Activated naive CD4-positive, alpha-beta T cell treated with anti-CD3 and anti-CD28 coated beads for 36 hours (primary cell): ENCODE measurements around the gene DNAH5. TPM values are rescaled to one million over a fixed set of nuclear protein-coding genes. Genes with fewer than 3 reads are reported as not detected.

Experiments used
- total RNA-seq, 2 experiments: library from RNA; stranded (reverse); gene quantifications; one replicate each; pipeline ENCODE4 v1.2.3, GENCODE V29; 2021

Gene DNAH5
- total RNA-seq, 2 experiments from 2014 or later: not detected

Other genes starting within 250 kb of the DNAH5 start
- gene TRIO, start 198.7 kb upstream of the DNAH5 start, total RNA-seq: 1 to 10 TPM; 3.6 to 4.6 TPM